HEK293T (cell line): ENCODE results near the gene C1orf115.

ENCODE experiments used
- CTCF ChIA-PET: fragments of 350-600 bp; formaldehyde crosslinking; extraction: SDS; loops from one replicate; lab custom pipeline; 2021; ENCODE audit warnings: antibody characterized with exemption, inconsistent platforms; lab: Yijun Ruan, JAX
- POLR2A ChIA-PET: fragments of 350-600 bp; formaldehyde crosslinking; extraction: SDS; loops from one replicate; lab custom pipeline; 2020; ENCODE audit warnings: antibody characterized with exemption, inconsistent platforms; lab: Yijun Ruan, JAX
- DNase-seq: peaks from one replicate; pipeline ENCODE4 v3.0.0; 2012; ENCODE audit warnings: mixed read lengths; ENCODE audit errors: extremely low spot score
- ARNT ChIP-seq: fragments of 450-650 bp; IDR thresholded peaks from 2 replicates; pipeline ENCODE4 v1.6.1; 2017; ENCODE audit warnings: mild to moderate bottlenecking
- BHLHE40 ChIP-seq: fragments of 450-650 bp; IDR thresholded peaks from 2 replicates; pipeline ENCODE4 v1.6.1; 2016; ENCODE audit warnings: mild to moderate bottlenecking, moderate library complexity, borderline replicate concordance
- CTBP1 ChIP-seq: fragments of 450-650 bp; IDR thresholded peaks from 2 replicates; pipeline ENCODE4 v1.6.1; 2016; ENCODE audit warnings: borderline replicate concordance
- ELF4 ChIP-seq: fragments of 450-650 bp; IDR thresholded peaks from 2 replicates; pipeline ENCODE4 v1.6.1; 2017; ENCODE audit warnings: antibody characterized with exemption
- FOXA1 ChIP-seq: fragments of 450-650 bp; IDR thresholded peaks from 2 replicates; pipeline ENCODE4 v1.6.1; 2016; ENCODE audit warnings: mild to moderate bottlenecking
- FOXK2 ChIP-seq: fragments of 450-650 bp; IDR thresholded peaks from 2 replicates; pipeline ENCODE4 v1.6.1; 2016; ENCODE audit warnings: mild to moderate bottlenecking
- FOXM1 ChIP-seq: fragments of 450-650 bp; IDR thresholded peaks from 2 replicates; pipeline ENCODE4 v1.6.1; 2017; ENCODE audit warnings: mild to moderate bottlenecking, borderline replicate concordance
- HDGF ChIP-seq: fragments of 450-650 bp; IDR thresholded peaks from 2 replicates; pipeline ENCODE4 v1.6.1; 2017; ENCODE audit warnings: antibody characterized with exemption, borderline replicate concordance
- L3MBTL2 ChIP-seq: fragments of 450-650 bp; conservative IDR thresholded peaks from 2 replicates; pipeline ENCODE4 v1.6.1; 2016; ENCODE audit warnings: mild to moderate bottlenecking
- LEF1 ChIP-seq: fragments of 450-650 bp; IDR thresholded peaks from 2 replicates; pipeline ENCODE4 v1.6.1; 2017; ENCODE audit warnings: mild to moderate bottlenecking, borderline replicate concordance
- NFRKB ChIP-seq: fragments of 450-650 bp; IDR thresholded peaks from 2 replicates; pipeline ENCODE4 v1.6.1; 2016; ENCODE audit warnings: mild to moderate bottlenecking, moderate library complexity
- PKNOX1 ChIP-seq: fragments of 450-650 bp; IDR thresholded peaks from 2 replicates; pipeline ENCODE4 v1.6.1; 2016
- SP1 ChIP-seq: fragments of 450-650 bp; IDR thresholded peaks from 2 replicates; pipeline ENCODE4 v1.6.1; 2017
- SUZ12 ChIP-seq: fragments of 450-650 bp; IDR thresholded peaks from 2 replicates; pipeline ENCODE4 v1.6.1; 2016; ENCODE audit warnings: mild to moderate bottlenecking
- TARDBP ChIP-seq: fragments of 450-650 bp; IDR thresholded peaks from 2 replicates; pipeline ENCODE4 v1.6.1; 2016
- ZNF384 ChIP-seq: fragments of 450-650 bp; IDR thresholded peaks from 2 replicates; pipeline ENCODE4 v1.6.1; 2016

C1orf115 gene

DNA sequence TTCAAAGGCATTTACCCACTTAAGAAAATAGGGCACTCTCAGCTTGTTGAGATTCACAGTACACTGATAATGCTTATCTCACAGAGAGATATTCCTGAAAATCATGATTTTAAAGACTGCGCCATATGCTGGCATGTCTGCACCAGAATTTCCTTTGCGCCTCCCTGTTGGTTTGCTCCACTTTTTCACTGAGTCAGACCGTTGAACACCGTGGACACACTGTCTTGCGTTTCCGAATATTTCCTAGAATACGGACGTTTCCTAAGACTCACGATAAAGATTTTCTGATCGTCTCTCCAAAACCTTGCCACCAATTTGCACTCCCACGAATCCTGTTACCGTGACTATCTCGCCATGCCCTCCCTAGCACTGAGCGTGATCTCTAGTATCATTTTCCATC, 497 bp upstream of the C1orf115 start:
- CTCF ChIA-PET, result no interaction called here
- POLR2A ChIA-PET, result no interaction called here
- DNase-seq, result no peak
- no peak for TF ChIP-seq FOXA1
- TF ChIP-seq ARNT, result no peak
- TF ChIP-seq ZNF384, result no peak
- no peak for TF ChIP-seq FOXK2
- TF ChIP-seq TARDBP, result no peak
- no peak for TF ChIP-seq CTBP1
- TF ChIP-seq LEF1, result no peak
- TF ChIP-seq HDGF, result no peak
- no peak for TF ChIP-seq FOXM1
- no peak for TF ChIP-seq NFRKB
- no peak for TF ChIP-seq SP1
- no peak for TF ChIP-seq SUZ12
- TF ChIP-seq BHLHE40, result no peak
- TF ChIP-seq PKNOX1, result no peak
- TF ChIP-seq ELF4, result no peak
- TF ChIP-seq L3MBTL2, result no peak

DNA sequence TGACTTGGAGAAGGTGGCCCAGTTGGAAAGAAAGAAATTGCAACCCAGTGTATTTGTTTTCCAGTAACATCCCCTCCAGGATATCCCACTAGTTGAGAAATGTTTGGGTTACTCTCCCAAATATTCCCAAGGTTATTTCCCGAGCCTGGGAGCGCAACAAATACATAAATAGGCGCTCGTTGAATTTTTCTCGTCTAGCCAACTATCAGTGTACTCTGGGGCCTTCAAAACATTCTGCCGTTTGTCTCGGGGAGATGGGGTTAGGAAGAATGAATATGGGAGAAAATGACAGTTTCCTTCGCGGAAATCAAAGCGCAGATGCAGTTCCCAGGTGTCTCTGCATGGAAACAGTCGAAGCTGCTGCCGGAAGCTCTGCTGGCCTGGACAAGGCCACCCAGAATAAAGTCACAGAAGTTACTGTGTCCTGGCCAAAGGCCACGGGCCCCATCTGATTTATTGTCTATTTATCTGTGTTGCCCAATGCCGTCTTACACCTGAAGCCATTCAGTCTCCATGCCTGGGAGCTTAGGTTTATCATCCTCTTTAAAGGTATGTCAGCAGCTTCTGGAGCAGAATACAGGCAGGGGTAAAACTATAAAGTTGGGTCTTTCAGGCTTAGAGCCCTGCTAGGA, 1.0 kb downstream of the C1orf115 start:
- POLR2A ChIA-PET, result interaction anchor here (1.0 kb wide), 1 partner anchor 57 kb away, joined by 4 read pairs; the partner anchor contains the start of gene MTARC2
- CTCF ChIA-PET, result interaction anchor here (0.9 to 1.8 kb wide), 4 partner anchors 10 to 95 kb away, joined by 3 to 6 read pairs (median 4); no protein-coding TSS in a partner anchor

DNA sequence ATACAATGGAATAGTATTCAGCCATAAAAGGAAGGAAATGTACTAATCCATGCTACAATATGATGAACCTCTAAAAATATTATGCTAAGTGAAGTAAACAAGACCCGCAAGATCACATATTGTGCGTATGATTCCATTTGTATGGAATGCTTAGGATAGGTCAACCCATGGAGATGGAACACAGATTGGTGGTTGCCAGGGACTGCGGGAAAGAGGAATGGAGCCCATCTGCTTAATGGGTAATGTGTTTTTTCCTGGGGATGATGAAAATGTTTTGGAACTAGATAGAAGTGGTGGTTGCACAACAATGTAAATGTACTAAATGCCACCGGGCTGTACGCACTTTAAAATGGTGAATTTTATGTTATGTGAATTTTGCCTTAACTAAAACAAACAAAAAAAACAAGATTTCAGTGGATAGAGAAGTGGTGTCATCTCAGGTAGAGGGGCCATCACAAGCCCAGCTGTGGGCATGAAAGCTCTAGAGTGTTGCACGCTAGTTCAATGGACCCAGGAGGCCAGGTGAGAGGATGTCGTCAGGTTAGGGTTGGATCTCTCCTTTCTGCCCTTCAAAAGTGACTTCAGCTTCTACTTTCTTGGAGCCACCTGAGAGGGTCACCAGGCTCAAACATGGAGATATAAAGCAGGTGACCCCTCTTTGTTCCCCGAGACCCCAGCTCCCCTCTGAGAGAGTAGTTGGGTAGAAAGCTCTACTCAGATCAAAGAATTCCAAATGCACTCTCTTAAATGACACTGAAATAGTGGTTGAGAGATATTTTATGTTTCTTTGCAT, 2.5 kb downstream of the C1orf115 start:
- no peak for DNase-seq
- no peak for TF ChIP-seq ARNT
- TF ChIP-seq HDGF, result no peak
- no peak for TF ChIP-seq LEF1
- TF ChIP-seq SP1, result no peak
- TF ChIP-seq ZNF384, result no peak
- no peak for TF ChIP-seq CTBP1
- TF ChIP-seq TARDBP, result no peak
- TF ChIP-seq SUZ12, result no peak
- TF ChIP-seq FOXA1, result no peak
- no peak for TF ChIP-seq ELF4
- TF ChIP-seq FOXM1, result no peak
- TF ChIP-seq NFRKB, result no peak
- no peak for TF ChIP-seq FOXK2
- no peak for TF ChIP-seq PKNOX1
- POLR2A ChIA-PET, result interaction anchor here (0.8 to 1.9 kb wide), 2 partner anchors 55 to 95 kb away, joined by 3 to 6 read pairs; partner anchors contain the start of gene MTARC2
- CTCF ChIA-PET, result interaction anchor here (0.9 to 1.2 kb wide), 3 partner anchors 8 to 81 kb away, joined by 3 to 4 read pairs (median 4); no protein-coding TSS in a partner anchor

More for the DNA sequence above, 1.0 kb downstream of the C1orf115 start:
- no peak for DNase-seq
- TF ChIP-seq LEF1 (no peak), PKNOX1 (no peak), SP1 (no peak), L3MBTL2 (no peak), HDGF (no peak), FOXK2 (no peak), CTBP1 (no peak), FOXA1 (no peak), ELF4 (no peak), ARNT (no peak)

DNA sequence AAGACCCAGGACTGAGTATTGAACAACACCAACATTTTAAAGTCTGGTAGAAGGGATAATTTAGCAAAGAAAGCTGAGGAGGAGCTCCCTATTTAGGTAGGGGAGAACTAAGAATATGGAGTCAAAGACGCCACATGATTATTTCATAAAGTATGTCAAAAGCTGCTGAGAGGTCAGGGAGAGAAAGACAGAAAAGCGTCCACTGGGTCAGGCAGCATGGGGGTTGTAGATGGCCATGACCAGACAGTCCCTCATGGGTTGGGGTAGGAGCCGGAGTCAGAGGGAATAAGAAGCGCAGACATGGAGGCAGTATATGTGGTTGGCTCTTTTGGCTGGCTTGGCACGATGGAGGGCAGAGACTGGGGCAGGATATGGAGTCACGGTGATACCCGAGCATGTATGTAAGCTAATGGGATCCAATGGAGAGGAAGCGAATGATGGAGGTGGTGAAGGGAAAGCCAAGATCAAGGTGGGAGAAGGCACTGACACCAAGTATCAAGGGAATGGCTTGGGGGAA, 4.8 kb downstream of the C1orf115 start:
- ChIA-PET CTCF (no interaction called here), POLR2A (no interaction called here)
- TF ChIP-seq PKNOX1, result no peak
- TF ChIP-seq FOXM1, result no peak
- no peak for TF ChIP-seq TARDBP
- TF ChIP-seq CTBP1, result no peak
- TF ChIP-seq BHLHE40, result no peak
- no peak for TF ChIP-seq FOXA1
- TF ChIP-seq SP1, result no peak
- no peak for TF ChIP-seq HDGF
- TF ChIP-seq ZNF384, result no peak
- no peak for TF ChIP-seq ELF4
- TF ChIP-seq NFRKB, result no peak
- TF ChIP-seq ARNT, result no peak
- no peak for TF ChIP-seq L3MBTL2
- no peak for DNase-seq

DNA sequence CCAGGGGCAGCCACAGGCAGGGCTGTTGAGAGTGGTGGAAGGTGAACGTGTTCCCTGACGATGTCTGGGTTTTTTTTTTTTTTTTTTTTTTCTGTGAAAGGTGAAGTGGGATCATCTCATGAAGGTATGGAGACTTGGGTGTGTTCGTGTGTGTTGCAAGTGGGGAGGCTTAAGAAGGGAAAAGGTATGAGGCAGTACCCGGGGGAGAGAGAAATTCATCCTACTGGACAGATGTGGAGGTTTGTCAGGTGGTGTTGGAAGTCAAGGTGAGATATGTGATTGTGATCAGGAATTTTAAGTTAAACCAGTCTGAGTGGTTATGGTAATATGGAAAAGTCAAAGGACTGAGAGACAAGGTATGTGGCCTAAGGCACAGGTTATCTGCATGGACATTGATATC, 5.3 kb downstream of the C1orf115 start:
- CTCF ChIA-PET, result no interaction called here
- no peak for DNase-seq
- POLR2A ChIA-PET, result no interaction called here
- no peak for TF ChIP-seq NFRKB
